NCI-H345 treated with DMSO at 0.1 percent for 48 hours (cell line): ENCODE data around the gene CEND1.

Experiments used
- DNase-seq: peaks from one replicate; lab custom pipeline; 2025; ENCODE audit not compliant: unreplicated experiment; lab: John Stamatoyannopoulos, UW

CEND1 gene

DNA sequence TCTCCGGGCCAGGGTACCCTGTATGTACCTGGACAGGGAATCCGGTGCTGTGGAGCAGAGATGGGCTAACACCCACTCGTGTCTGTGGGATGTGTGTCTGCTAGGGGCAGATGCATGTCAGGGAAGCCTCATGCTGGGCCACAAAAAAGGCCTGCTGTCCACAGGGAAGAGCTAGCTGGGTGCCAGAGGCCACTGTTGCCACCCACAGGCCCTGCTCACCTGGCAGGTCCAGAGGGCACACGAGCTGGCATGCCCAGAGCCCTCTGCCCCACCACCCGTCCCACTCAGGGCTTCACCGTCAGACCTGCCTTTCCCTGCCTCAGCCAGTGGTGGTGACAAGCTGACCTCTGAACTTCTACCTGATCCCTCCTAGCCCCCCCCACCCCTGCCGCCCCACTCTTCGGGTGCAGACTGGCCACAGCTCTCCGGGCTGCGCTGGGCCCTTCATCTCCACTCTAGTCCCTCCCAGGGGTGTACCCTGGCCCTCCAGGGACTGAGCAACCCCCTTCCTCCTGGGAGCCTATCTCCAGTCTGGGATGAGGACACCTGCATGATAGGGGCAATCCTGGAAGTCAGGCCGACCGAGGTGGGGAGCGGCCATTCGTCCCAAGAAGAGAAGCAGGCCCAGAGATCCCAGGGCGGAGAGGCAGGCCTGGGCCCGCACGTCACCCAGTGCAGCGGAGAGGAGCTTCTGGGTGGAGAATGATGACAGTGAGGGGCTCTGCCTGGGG is 6.8 kb upstream of the CEND1 start:
- no peak for DNase-seq

DNA sequence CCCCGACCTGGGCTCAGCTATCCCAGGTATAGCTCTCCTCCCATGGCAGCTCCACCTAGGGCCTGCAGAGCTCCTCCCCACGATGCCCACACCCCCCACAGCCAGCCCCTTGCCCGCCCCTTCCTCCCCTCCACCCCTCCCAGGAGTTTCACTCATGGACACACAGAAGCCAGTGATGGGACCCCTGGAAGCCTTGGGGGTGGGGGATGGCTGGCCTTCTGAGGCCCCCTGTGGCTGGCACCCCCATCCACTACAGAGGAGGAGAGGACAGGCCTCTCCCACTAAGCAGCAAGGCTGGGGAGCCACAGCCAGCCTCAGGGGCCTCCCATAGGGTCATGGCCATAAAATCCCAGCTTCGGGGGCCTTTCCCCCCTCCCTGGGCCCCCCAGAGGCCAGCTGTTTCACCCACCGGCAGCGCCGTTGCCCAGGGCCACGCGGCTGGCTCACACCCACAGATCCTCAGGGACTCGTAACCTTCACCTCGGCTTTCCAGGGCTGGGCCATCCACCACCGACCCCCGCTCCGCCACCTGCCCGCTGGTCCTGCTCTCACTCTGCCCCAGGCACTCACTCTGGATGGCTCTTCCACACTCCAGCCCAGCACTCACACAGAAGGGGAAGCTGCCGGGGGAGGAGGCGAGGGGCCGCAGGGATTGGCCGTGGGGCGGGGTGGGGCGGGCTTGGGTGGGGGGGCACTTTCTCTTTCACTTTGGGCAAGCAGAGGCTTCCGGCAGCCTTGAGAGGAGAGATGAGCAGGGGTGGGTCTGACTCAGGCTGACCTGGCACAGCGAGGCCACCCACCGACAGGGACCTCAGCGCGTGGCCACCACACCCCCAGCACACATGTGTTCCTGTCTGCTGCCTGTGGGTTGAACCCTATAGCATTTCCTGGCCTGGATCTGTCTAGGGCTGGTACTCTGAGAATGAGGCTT is 6.0 kb upstream of the CEND1 start:
- DNase-seq = no peak

DNA sequence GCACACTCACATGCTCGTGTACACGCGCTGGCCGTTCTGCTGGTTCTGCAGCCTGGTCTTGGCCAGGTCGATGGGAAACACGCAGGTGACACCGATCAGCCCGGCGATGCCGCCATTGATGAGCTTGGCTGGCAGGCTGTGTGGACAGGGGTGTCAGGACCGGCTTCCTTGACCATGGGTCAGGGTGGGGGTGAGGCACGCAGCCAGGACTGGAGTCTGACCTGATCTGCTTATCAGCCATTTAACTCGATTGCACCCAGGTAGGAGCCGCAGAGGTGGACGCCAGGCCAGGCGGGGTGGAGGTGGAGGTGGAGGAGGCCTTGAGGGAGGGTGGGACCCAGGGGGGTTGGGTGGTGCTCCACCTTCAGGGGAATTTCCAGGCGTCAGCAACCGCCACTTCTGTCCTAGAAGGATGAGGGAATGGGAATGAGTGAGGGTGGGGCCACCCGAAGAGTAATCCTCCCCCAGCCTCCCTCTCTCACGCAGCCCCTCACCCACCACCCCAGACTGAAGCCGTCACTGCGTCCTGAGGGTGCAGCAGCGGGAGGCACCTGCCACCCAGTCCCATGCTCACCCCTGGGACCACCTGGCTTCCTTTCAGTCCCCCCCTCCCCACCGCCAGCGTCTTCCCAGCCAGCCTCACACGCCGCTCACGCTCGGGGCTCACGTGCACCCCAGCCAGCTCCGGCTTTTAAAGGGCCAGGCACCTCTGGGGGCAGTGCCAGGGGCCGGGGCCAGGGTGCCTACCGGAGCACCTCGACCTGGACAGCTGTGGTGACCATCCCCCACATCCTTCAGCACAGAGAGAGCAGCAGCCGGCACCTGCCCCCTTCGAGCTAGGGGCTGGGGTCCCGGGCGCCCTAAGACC is 5.1 kb upstream of the CEND1 start:
- no peak for DNase-seq

DNA sequence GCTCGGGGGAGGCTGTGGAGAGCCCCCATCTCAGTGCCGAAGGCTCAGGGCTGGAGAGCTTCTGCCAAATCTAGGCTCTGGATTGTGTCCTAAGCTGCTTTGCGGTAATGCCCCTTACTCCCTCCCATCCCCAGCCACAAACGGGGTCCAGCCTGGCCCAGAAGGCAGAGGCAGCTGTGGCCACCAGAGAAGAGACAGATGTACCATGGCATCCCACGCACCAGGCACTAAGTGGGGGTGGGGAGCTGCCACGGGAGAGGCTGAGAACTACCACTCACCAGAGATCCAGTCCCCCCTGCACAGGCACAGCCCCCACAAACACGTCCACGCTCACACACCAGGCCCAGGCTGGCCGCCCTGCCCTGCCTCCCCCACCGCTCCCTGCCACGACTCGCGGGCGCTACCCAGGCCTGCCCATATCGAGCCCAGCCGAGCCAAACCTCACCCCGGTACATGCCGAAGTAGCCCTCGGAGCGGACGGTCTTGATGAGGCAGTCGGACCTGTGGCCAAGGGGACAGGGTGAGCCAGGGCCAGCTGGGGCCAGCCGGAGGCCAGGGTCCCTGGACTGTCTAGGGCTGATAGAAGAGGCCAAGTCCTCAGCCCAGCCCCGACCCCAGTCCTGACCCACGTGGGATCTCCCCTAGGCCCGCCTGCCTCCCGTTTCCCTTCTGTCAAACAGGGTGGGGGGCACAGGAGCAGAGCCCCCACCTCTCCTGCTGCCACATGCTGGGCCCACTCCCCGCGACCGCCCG is 4.3 kb upstream of the CEND1 start:
- DNase-seq = no peak

DNA sequence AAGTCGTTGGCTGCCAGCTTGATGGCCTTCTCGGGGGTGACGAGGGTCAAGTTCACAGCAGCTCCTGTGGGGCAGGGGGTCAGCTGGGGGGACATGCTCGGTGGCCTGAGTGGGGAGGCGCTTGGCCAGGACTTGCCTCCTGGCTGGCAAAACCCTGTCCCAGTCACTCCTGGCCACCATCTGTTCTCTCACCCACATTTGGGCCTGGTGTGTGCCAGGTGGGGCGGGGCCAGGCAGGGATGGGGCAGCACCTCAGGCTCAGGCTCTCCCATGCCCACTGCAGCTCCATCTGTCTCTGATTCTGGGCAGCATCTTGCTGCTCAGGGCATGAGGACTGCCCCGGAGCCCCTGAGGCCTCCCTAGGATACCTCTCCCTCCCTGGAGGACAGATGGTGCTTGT is 3.7 kb upstream of the CEND1 start:
- DNase-seq = no peak

DNA sequence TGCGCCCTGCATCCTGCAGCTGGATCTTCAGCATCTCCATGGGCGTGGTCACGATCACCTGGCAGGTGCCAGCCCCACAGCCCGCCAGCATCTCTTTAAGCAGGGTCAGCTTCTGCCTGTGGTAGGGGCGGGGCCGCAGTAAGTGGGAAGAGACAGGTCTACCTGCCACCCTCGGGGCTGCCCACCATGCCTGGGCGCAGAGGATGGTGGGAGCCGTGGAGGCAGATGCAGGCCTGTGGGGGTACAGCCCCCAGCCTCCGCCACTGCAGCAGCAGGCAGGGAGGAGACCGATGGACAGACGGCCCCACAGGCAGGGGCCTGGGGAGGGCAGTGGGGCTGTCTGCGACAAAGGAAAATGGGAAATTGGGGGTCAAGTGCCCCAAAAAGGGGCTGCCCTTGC is 3.0 kb upstream of the CEND1 start:
- no peak for DNase-seq

DNA sequence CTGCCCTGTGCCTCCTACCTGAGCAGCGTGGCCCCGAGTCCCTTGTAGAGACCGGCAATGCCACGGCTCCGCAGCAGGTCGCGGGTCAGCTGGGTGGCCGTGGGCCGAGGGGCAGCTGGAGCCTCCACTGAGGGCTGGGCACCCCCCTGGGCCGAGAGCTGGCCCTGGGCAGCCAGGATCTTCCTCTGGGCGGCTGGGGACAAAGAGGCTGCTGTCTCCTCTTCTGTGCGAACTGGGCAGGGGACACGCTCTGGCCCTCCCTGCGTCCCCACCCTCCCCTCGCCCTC is 2.6 kb upstream of the CEND1 start:
- no peak for DNase-seq

DNA sequence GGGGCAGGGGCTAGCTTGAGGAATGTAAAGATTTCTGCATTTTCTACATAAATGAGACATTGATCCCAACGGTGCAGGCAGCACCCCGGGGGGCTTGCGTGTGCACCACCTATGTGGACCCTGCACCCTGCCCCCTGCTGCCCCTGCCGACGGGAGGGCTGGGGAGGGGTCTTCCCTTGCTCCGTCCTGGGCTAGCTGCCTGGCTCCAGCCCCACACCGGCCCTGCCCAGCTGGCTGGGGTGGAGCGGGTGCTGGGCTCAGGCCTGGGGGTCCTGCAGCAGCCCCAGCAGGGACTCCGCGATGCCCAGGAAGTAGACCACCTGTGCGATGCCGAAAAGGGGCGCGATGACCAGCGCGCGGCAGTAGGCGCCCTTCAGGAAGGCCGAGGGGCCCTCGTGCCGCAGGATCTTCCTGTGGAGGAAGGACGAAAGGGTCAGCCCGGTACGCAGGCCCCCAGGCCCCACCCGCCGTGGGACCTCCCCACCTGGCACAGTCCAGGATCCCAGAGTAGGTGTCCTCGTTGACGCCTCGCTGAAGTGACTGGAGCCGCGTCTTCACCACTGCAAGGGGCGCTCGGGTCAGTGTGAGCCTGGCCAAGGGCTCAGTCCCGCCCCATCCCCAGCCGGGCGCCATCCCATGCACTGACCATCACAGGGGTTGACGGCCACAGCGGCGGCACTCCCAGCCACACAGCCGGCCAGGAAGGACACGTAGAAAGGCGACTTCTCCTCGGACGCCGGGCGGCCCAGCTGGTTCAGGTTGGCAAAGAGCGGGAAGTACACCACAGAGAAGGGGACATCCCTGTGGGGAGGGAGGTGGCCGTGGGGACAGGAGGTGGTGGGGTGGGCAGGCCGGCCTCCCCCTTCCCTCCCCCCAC is 2.0 kb upstream of the CEND1 start:
- DNase-seq = no peak

DNA sequence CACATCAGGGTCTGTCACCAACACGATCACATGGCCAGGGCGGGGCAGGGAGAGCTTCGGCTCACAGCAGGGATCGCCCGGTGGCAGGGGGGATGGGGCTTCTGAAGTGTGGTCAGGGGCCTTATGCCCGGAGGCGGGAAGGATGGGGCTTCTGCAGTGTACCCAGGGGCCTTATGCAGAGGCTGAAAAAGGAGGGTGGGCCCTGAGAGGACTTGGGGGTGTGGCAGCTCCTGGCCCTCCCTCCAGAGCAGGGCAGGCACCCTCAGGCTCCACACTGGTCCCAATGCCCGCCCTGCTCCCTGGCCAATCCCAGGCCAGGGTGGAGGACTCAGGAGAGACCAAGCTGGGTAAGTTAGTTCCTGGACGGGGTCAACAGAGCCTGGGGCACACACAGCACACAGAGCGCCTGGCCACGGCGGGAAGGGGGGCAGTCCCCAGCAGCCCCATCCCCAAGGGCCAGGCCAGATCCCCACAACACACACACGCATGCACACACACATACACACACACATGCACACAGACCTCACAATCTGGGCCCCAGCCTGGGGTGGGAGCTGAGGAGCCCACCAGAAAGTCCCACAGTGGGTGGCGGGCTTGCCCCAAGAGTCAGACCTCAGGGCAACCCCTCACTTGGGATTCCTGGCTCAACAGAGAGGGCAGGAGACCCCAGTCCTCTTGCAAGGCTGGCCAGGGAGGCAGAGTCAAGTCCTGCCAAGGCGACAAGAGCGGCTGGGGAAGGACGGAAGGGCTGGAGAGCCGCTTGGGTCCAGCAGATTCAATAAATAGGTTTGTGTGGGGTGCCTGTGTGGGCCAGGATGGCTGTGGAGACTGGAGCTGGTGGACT is 1.1 kb upstream of the CEND1 start:
- no peak for DNase-seq

DNA sequence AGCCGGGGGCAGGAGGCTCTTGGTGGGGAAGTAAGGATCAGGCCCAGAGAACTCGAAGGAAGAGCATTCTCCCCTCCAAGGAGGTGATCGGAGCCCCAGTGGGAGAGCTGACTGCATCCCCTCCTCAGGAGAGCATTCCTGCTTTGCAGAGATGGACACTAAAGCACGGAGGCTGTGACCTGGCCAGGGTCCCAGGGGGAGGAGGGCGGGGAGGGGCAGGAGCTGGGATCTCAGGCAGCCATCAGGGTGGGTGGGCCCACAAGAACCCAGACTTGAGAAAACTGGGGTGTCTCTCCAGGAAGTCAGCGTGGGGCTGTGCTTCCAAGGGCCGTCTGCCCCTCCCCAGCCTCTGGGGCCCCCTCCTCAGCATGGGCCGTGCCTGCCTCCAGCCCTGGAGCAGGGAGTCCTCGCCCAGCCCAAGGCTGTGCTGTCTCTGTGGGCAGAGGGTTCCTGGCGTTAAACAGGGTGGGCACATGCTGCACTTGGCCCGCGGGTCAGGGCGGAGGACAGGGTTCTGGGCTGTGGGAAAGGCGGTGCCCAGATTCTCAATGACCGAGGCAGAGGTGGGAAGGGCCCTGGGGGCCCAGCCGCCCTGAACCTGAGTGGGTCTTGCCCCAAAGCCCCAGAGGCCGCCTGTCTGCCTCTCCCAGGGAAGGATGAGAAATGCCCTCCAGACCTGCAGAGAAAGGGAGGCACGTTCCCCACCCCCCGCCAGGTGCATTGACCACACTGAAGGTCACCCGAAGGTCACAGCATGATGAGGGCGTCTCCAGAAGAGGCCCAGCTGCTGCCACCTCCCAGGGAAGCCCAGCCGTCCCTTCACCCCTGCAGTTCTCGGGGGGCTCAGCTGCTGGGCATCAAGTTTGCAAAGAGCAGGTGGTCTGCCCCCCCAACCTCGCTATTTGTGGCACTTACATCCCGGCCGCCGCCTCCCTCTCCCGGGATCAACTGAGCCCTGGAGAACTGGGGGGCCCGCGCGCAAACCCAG is 643 bp downstream of the CEND1 start:
- no peak for DNase-seq

DNA sequence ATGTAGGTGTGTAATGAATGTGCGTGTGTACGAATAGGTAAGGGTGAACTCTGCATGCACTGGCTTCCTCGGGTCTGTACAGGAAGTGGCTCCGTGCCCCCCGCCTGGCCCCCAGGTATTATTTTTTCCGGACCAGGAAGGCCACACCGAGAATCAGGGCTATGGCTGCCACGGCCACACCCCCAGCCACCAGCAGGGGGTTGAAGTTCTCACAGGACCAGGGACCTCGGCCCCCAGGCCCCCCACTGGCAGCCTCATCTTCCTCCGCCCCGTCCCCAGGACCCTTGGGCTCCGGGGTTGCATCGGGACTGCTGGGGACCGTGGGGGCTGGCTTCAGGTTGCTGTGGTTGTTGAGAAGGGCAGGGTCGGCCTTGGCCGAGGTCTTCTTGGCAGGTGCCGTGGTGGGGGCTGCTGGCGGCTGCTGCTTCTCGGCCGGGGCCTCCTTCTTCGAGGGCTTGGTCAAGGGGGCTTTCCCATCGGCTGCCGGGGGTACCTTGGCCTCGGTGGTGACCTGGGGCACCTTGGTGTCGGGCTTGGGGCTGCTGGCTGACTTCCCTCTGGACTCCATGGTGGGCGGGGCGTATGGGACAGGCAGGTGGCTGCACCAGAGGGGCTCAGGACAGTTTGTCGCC is 1.8 kb downstream of the CEND1 start:
- DNase-seq = no peak

DNA sequence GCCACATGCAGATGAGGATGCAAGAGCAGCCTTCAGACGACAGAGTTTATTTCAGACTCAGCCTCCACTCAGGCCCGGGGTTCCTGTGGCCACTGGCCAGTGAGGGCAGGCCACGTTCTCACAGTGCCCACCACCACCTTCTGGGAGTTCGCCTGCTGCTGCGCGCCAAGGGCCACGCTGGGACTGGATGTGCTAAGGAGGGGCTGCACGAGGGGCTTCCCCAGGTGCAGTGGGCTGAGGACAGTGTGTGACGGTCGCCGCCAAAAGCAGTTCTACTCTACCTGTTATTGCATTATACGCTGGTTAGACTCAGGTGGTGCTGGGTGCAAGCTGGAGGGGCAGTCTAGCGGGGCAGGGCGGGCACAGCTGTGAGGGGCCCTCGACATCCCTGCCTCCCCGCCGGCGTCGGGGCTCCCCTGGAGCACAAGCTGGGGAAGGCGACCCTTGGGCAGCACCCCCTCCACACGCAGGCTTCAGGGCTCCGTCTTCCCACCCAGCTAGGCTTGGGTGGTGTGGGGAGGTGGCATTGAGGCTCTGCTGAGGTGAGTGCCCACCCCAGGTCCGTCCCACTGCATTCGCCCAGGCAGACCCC is 2.7 kb downstream of the CEND1 start:
- DNase-seq = no peak

DNA sequence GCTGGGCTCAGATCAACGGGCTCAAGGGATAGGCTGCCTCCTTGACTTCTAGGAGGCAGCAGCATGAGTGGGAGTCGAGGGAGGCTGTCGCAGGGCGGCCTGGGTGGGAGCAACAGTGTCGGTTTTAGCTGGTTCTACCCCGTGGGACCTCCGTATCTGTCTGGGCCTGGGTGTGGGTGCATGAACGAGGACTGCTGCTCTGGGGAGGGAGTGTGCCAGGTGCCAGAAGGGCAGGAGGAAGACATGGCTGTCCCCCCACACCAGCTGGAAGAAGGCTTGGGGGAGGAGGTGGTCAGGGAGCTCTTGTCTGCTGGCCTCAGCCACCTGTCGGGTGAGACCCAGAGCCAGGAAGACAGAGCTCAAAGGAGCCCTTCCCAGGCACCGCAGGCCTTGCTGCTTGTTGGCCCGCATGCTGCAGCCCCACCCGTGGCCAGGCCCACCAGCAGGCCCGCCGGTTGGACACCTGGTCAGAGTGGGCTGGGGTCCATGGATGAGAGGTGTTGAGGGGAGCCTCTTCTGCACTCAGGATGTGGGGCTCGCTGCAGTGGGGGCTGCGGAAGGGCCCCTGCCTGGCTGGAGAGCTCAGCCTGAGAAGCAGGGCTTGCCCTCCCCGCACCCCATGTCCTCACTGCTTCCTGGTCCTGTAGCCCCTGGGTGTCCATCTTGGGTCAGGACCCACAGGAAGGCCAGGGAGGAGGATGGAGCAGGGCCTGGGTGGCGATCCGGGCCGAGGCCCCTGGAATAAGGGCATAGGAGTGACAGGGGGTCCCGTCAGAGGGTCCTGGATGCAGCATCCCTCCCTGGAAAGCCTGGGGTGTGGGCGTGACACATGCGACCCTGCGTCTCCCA is 3.4 kb downstream of the CEND1 start:
- no peak for DNase-seq

DNA sequence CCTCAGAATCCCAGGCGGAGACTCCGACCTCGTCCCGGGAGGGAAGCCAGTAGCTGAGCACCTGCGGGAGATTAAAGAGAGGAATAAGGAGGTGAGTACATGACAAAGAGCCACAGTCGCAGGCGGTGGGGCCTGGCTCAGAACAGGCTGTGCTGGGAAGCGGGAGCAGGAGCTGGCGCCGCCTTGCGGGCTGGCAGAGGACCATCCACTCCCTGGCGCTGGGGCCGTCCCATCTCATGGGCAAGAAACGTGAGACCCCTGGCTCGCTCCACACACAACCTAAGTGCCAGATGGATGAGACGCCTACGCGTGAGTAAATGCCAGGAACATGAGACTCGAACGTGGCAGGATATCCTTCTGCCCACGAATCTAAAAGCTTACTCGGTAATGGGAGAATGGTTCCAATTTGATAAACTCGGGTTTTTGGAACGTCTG is 6.3 kb downstream of the CEND1 start:
- no peak for DNase-seq

DNA sequence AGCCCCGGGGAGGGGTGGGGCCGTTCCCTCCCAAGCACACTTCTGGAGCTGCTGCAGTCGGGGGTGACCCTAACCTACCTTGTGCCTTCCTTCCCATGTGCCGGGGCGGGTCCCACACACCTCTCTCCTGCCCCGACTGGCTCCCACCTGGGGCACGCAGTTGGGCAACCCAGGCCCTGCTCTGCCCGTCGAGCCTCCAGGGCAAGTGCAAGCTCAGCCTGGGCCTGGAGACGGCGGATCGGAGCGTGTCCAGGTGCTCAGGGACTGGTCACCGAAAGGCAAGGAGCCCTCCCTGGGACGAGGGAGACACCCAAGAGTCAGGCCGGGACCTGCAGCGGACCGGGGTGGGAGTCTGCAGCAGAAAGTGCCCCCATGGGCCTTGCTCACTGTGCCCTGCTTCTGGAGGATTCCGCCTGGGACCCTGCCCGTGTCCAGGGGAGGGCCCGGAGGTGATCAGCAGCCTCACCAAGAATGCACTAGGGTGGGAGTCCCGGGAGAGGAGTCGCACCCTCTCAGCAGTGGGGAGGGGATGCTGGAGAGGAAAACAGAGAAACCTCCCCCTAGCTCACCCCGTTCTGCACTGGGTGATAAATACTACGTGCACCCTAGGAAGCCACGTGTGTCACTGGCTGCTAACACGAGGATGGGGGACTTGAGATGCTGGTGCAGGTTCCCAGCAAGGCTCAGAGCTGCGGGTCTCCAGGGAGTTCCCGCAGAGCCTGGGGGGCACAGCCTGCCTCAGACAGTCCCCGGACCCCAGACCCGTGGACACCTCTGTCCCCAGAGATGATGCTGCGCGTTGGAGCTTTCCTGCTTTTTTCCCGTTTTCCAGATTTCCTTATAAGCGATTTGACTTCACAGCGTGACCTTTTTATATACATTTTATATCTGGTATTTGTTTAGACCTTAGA is 7.4 kb downstream of the CEND1 start:
- DNase-seq = no peak
